H9 (cell line): Measurements from ENCODE around the gene RRP1B. TPM values are rescaled to one million over a fixed set of nuclear protein-coding genes. Genes with fewer than 3 reads are reported as not detected.

Experiments
- DNase-seq: peaks from one replicate; pipeline ENCODE4 v3.0.0-alpha.2; 2017
- H2AFZ ChIP-seq: one replicate; pipeline ENCODE4 v1.6.1; 2013; ENCODE audit warnings: mild to moderate bottlenecking, low read length, control low read depth, moderate library complexity
- H2AK5ac ChIP-seq: 2 replicates; pipeline ENCODE4 v1.6.1; 2013; ENCODE audit warnings: low read length, control low read depth, mixed read lengths; ENCODE audit not compliant: insufficient read length
- H2BK120ac ChIP-seq: one replicate; pipeline ENCODE4 v1.6.1; 2013; ENCODE audit warnings: low read depth, mild to moderate bottlenecking, low read length, control low read depth, inconsistent platforms; ENCODE audit not compliant: poor library complexity, severe bottlenecking
- H2BK12ac ChIP-seq: 2 replicates; pipeline ENCODE4 v1.6.1; 2013; ENCODE audit warnings: low read length, control low read depth, mixed read lengths, low read depth; ENCODE audit not compliant: insufficient read length
- H2BK15ac ChIP-seq: 2 replicates; pipeline ENCODE4 v1.6.1; 2013; ENCODE audit warnings: low read depth, low read length, control low read depth
- H2BK20ac ChIP-seq: one replicate; pipeline ENCODE4 v1.6.1; 2013; ENCODE audit warnings: low read depth, mild to moderate bottlenecking, low read length, control low read depth, inconsistent platforms; ENCODE audit not compliant: poor library complexity, severe bottlenecking
- H2BK5ac ChIP-seq: 2 replicates; pipeline ENCODE4 v1.6.1; 2013; ENCODE audit warnings: low read length, control low read depth, mixed read lengths; ENCODE audit not compliant: insufficient read length
- H3K14ac ChIP-seq: 2 replicates; pipeline ENCODE4 v1.6.1; 2013; ENCODE audit warnings: low read length, control low read depth; ENCODE audit not compliant: insufficient read depth
- H3K18ac ChIP-seq: 2 replicates; pipeline ENCODE4 v1.6.1; 2013; ENCODE audit warnings: low read depth, mild to moderate bottlenecking, mixed read lengths, low read length, control low read depth; ENCODE audit not compliant: insufficient read length
- H3K23ac ChIP-seq: 2 replicates; pipeline ENCODE4 v1.6.1; 2013; ENCODE audit warnings: low read length, control low read depth, mixed read lengths, low read depth; ENCODE audit not compliant: insufficient read length
- H3K23me2 ChIP-seq: 2 replicates; pipeline ENCODE4 v1.6.1; 2013; ENCODE audit warnings: low read depth, mild to moderate bottlenecking, mixed read lengths, low read length, control low read depth; ENCODE audit not compliant: insufficient read length, poor library complexity, severe bottlenecking
- H3K27ac ChIP-seq: 2 replicates; pipeline ENCODE4 v1.5.1; 2013; ENCODE audit warnings: low read length, control low read depth, mixed read lengths, low read depth; ENCODE audit not compliant: insufficient read length
- H3K27me3 ChIP-seq: 2 replicates; pipeline ENCODE4 v1.6.1; 2013; ENCODE audit warnings: low read length, control low read depth, inconsistent platforms; ENCODE audit not compliant: insufficient read depth
- H3K4ac ChIP-seq: 2 replicates; pipeline ENCODE4 v1.6.1; 2013; ENCODE audit warnings: low read depth, mild to moderate bottlenecking, control low read depth, inconsistent platforms, low read length, moderate library complexity
- H3K4me1 ChIP-seq: 2 replicates; pipeline ENCODE4 v1.6.1; 2013; ENCODE audit warnings: low read length, control low read depth, inconsistent platforms; ENCODE audit not compliant: insufficient read depth
- H3K4me2 ChIP-seq: 2 replicates; pipeline ENCODE4 v1.6.1; 2013; ENCODE audit warnings: low read length, control low read depth, mixed read lengths; ENCODE audit not compliant: insufficient read length, insufficient read depth
- H3K56ac ChIP-seq: 2 replicates; pipeline ENCODE4 v1.6.1; 2013; ENCODE audit warnings: low read depth, mild to moderate bottlenecking, mixed read lengths, low read length, control low read depth; ENCODE audit not compliant: insufficient read length
- H3K79me1 ChIP-seq: 2 replicates; pipeline ENCODE4 v1.6.1; 2013; ENCODE audit warnings: low read depth, mild to moderate bottlenecking, moderate library complexity, low read length, control low read depth, inconsistent platforms; ENCODE audit not compliant: insufficient read depth, poor library complexity, severe bottlenecking
- H3K79me2 ChIP-seq: 2 replicates; pipeline ENCODE4 v1.6.1; 2013; ENCODE audit warnings: low read length, control low read depth, inconsistent platforms; ENCODE audit not compliant: insufficient read depth
- H3K9ac ChIP-seq: 2 replicates; pipeline ENCODE4 v1.6.1; 2013; ENCODE audit warnings: low read length, control low read depth, mixed read lengths; ENCODE audit not compliant: insufficient read length; ENCODE audit errors: extremely low read depth
- H3K9me3 ChIP-seq: one replicate; pipeline ENCODE4 v1.6.1; 2013; ENCODE audit warnings: low read depth, low read length, inconsistent platforms; ENCODE audit not compliant: control insufficient read depth
- H3T11ph ChIP-seq: one replicate; pipeline ENCODE4 v1.6.1; 2013; ENCODE audit warnings: mild to moderate bottlenecking, low read length, control low read depth, inconsistent platforms
- H4K20me1 ChIP-seq: one replicate; pipeline ENCODE4 v1.6.1; 2013; ENCODE audit not compliant: control insufficient read depth, insufficient read length, insufficient read depth
- H4K5ac ChIP-seq: 2 replicates; pipeline ENCODE4 v1.6.1; 2013; ENCODE audit warnings: low read depth, mild to moderate bottlenecking, mixed read lengths, low read length, control low read depth; ENCODE audit not compliant: insufficient read length
- H4K8ac ChIP-seq: replicated peaks from 2 replicates; pipeline ENCODE4 v1.6.1; 2013; ENCODE audit warnings: low read length, control low read depth, mixed read lengths, low read depth; ENCODE audit not compliant: insufficient read length
- H4K91ac ChIP-seq: 2 replicates; pipeline ENCODE4 v1.6.1; 2013; ENCODE audit warnings: low read depth, mild to moderate bottlenecking, moderate library complexity, mixed read lengths, low read length, control low read depth; ENCODE audit not compliant: insufficient read length
- H3K27ac Mint-ChIP-seq, 3 experiments: 2 replicates in 2 of 3; 3 replicates in 1 of 3; pipeline ENCODE4 v1.8.0; 2020 to 2021; ENCODE audit warnings: mixed read lengths in 3 of 3, mild to moderate bottlenecking in 1 of 3, moderate library complexity in 1 of 3
- H3K27me3 Mint-ChIP-seq: 2 replicates; pipeline ENCODE4 v1.8.0; 2021; ENCODE audit warnings: low read depth, mild to moderate bottlenecking, moderate library complexity, mixed read lengths
- H3K36me3 Mint-ChIP-seq, 3 experiments: 2 replicates in 2 of 3; 3 replicates in 1 of 3; pipeline ENCODE4 v1.8.0; 2020 to 2021; ENCODE audit warnings: low read depth in 3 of 3, mixed read lengths in 3 of 3; ENCODE audit not compliant: insufficient read depth in 1 of 3
- H3K4me1 Mint-ChIP-seq, 2 experiments: 2 replicates each; pipeline ENCODE4 v1.8.0; 2020; ENCODE audit warnings: mixed read lengths in 2 of 2
- H3K4me3 Mint-ChIP-seq, 2 experiments: 2 replicates in 1 of 2; 3 replicates in 1 of 2; pipeline ENCODE4 v1.8.0; 2020 to 2021; ENCODE audit warnings: mild to moderate bottlenecking in 2 of 2, mixed read lengths in 2 of 2, moderate library complexity in 1 of 2
- H3K9me3 Mint-ChIP-seq, 2 experiments: 2 replicates in 1 of 2; 3 replicates in 1 of 2; pipeline ENCODE4 v1.8.0; 2020; ENCODE audit warnings: mild to moderate bottlenecking in 2 of 2, mixed read lengths in 2 of 2, moderate library complexity in 1 of 2
- CTCF ChIP-seq: fragments of 200-600 bp; sonication (generic); conservative IDR thresholded peaks from 3 replicates; pipeline ENCODE4 v1.8.0; 2021; ENCODE audit warnings: antibody characterized with exemption, mild to moderate bottlenecking
- WGBS: extraction: QIAGEN DNeasy Blood & Tissue Kit; methylation state at CpG from one replicate; pipeline ENCODE4 v1.1.7; 2013; ENCODE audit warnings: missing lambda C conversion rate, low lambda C conversion rate, mixed read lengths; ENCODE audit not compliant: insufficient read length; ENCODE audit errors: extremely low coverage; 5-methylcytosine and 5-hydroxymethylcytosine counted together
- total RNA-seq: library from RNA; stranded (reverse); gene quantifications from 2 replicates; pipeline ENCODE4 v1.2.1, GENCODE V29; 2021

The RRP1B gene
- total RNA-seq, 1 experiment from 2014 or later: 96.6 TPM

DNA sequence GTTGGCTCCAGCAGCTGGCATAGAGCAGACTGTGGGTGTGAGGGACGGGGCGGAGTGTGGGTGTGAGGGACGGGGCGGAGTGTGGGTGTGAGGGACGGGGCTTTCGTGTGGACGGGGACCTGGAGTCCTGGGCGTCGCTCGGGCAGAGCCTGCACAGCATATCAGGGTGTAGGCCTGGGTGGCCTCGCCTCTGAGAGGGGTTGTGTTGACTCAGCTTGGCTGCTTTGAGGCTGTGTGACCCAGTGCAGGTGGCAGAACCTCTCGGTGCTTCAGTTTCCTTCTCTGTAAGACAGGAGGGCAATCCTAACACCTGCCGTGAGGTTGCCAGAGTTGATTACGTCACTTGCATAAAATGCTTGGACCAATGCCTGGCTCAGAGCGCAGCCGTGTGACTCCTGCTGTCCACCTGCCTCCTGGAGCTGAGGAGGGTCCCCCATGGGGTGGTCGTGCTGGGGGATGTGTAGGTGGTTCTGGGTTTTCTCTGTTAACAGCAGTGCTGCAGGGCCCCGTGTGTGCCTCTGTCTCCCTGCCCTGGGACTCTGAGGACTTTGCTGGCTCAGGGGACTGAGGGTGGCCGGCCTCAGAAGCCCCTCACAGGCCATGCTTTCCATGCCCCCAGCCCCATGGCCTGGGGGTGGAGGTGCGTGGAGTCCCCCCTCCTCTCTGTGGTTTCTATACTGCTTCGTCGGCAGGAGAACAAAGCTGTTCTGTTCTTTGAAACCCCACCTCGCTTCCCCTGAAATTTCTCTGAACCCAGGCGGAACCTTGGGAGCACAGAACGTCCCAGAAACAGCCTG is 75.0 kb downstream of the RRP1B start:
- Histone ChIP-seq H2BK20ac (no peak overlapping the region), H3K79me2 (peaks cover 2% of the 10 kb centered on the region; the same call in 1 of the 2 replicates), H2AK5ac (no peak overlapping the region), H4K8ac (no peak overlapping the region), H2AFZ (no peak overlapping the region), H3K23me2 (peaks cover 2% of the 10 kb centered on the region), H3K9me3 (no peaks in the 10 kb centered on the region), H3K14ac (no peak overlapping the region), H3K79me1 (peaks cover 3% of the 10 kb centered on the region), H3K23ac (no peak overlapping the region), H3T11ph (no peak overlapping the region), H4K91ac (no peak overlapping the region), H4K5ac (no peak overlapping the region), H3K9ac (no peak overlapping the region), H3K4me2 (no peak overlapping the region), H3K27ac (no peak overlapping the region), H3K27me3 (no peaks in the 10 kb centered on the region), H2BK12ac (no peak overlapping the region), H3K4me1 (no peaks in the 10 kb centered on the region), H3K4ac (no peak overlapping the region), H2BK120ac (no peak overlapping the region), H4K20me1 (no peaks in the 10 kb centered on the region), H3K56ac (no peak overlapping the region), H2BK15ac (no peak overlapping the region), H2BK5ac (no peak overlapping the region), H3K18ac (no peak overlapping the region)
- TF ChIP-seq CTCF: no peak
- H3K36me3 Mint-ChIP-seq: peaks cover 0 to 15% (median 0%) of the 10 kb centered on the region in 3 experiments; a peak in 2 of 7 replicates
- H3K27me3 Mint-ChIP-seq: no peaks in the 10 kb centered on the region
- no peak overlapping the region for H3K4me3 Mint-ChIP-seq
- DNase-seq: no peak
- WGBS: no CpG with 5 or more reads among the region's 25 CpGs
- H3K4me1 Mint-ChIP-seq: peaks cover 12 to 13% of the 10 kb centered on the region in 2 experiments
- peak overlapping the region; percentile 40 to 83 (median 44); a peak in 3 of 7 replicates for H3K27ac Mint-ChIP-seq
- no peaks in the 10 kb centered on the region for H3K9me3 Mint-ChIP-seq
